ENCODE measurements around the gene EMC10.

Gene EMC10

GRCh38 chr19:50434525-50434924, 41.8 kb upstream of the EMC10 start:
- TF ChIP-seq REST (IDR thresholded peaks at IDR 0.05; ENCODE audit: insufficient read depth in 1 of 2, low read depth in 2 of 2, low read length in 2 of 2) (no peak), FOXP2 (optimal IDR thresholded peaks at IDR 0.05; ENCODE audit: borderline replicate concordance, extremely low read depth, extremely low read length, insufficient read depth) (peak; percentile 21)

- no peak for TF ChIP-seq FOXP2 (optimal IDR thresholded peaks at IDR 0.05; ENCODE audit: borderline replicate concordance, extremely low read depth, extremely low read length, insufficient read depth)
- no peak for TF ChIP-seq POLR2AphosphoS5 (IDR thresholded peaks at IDR 0.05; ENCODE audit: low read depth, low read length)
- TF ChIP-seq SIN3A (IDR thresholded peaks at IDR 0.05; ENCODE audit: borderline replicate concordance, insufficient read depth, low read length) = no peak
- TF ChIP-seq TAF1 (IDR thresholded peaks at IDR 0.05; ENCODE audit: borderline replicate concordance, insufficient read depth, low read length) = no peak
- TF ChIP-seq REST (IDR thresholded peaks at IDR 0.05; ENCODE audit: insufficient read depth in 1 of 2, low read depth in 2 of 2, low read length in 2 of 2) = no peak
These were observed 41.1 kb upstream of the EMC10 start for GRCh38 chr19:50435221-50435620.

GRCh38 chr19:50435627-50436026, 40.7 kb upstream of the EMC10 start:
- TF ChIP-seq FOXP2 (optimal IDR thresholded peaks at IDR 0.05; ENCODE audit: borderline replicate concordance, extremely low read depth, extremely low read length, insufficient read depth) (no peak), POLR2AphosphoS5 (IDR thresholded peaks at IDR 0.05; ENCODE audit: low read depth, low read length) (no peak), SIN3A (IDR thresholded peaks at IDR 0.05; ENCODE audit: borderline replicate concordance, insufficient read depth, low read length) (no peak), REST (IDR thresholded peaks at IDR 0.05; ENCODE audit: insufficient read depth in 1 of 2, low read depth in 2 of 2, low read length in 2 of 2) (no peak)

GRCh38 chr19:50437862-50438449, 38.4 kb upstream of the EMC10 start:
- TF ChIP-seq REST (IDR thresholded peaks at IDR 0.05; ENCODE audit: insufficient read depth in 1 of 2, low read depth in 2 of 2, low read length in 2 of 2) (no peak), POLR2AphosphoS5 (IDR thresholded peaks at IDR 0.05; ENCODE audit: low read depth, low read length) (no peak), FOXP2 (optimal IDR thresholded peaks at IDR 0.05; ENCODE audit: borderline replicate concordance, extremely low read depth, extremely low read length, insufficient read depth) (no peak), TAF1 (IDR thresholded peaks at IDR 0.05; ENCODE audit: borderline replicate concordance, insufficient read depth, low read length) (no peak), SIN3A (IDR thresholded peaks at IDR 0.05; ENCODE audit: borderline replicate concordance, insufficient read depth, low read length) (no peak)

- TF ChIP-seq POLR2AphosphoS5 (IDR thresholded peaks at IDR 0.05; ENCODE audit: low read depth, low read length) = no peak
- no peak for TF ChIP-seq TAF1 (IDR thresholded peaks at IDR 0.05; ENCODE audit: borderline replicate concordance, insufficient read depth, low read length)
- no peak for TF ChIP-seq REST (IDR thresholded peaks at IDR 0.05; ENCODE audit: insufficient read depth in 1 of 2, low read depth in 2 of 2, low read length in 2 of 2)
- TF ChIP-seq FOXP2 (optimal IDR thresholded peaks at IDR 0.05; ENCODE audit: borderline replicate concordance, extremely low read depth, extremely low read length, insufficient read depth) = no peak
- TF ChIP-seq SIN3A (IDR thresholded peaks at IDR 0.05; ENCODE audit: borderline replicate concordance, insufficient read depth, low read length) = no peak
These were observed 32.2 kb upstream of the EMC10 start for GRCh38 chr19:50444059-50444458.
